C4-2B (cell line): ENCODE data around the gene SLC25A25.

Source experiments
- H3K27ac ChIP-seq: fragments of 450-650 bp; 2 replicates; pipeline ENCODE4 v1.5.1; 2017
- ZFX ChIP-seq: fragments of 450-650 bp; IDR thresholded peaks from 2 replicates; pipeline ENCODE4 v1.6.1; 2017
- TF ChIP-seq, protein P1 (sequence below): fragments of 450-650 bp; conservative IDR thresholded peaks from 2 replicates; pipeline ENCODE4 v1.5.1; 2017; ENCODE audit warnings: mild to moderate bottlenecking

Gene SLC25A25

DNA sequence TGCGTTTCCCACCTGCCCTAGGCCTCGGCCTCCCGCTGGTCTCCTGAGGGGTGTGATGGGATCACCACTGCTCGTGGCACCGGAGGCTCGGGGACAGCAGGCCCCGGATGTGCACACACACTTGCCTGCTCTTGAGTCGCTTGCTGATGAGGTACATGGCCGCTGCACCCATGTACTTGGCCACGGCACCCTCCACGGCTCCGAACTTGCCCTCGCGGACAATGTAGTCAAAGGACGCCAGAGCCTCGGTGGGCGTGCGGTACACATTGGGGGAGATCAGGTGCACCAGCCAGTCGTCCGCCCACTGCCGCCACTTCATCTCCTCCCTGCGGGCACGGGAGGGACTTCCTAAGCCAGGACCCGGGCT lies 54.8 kb downstream of the SLC25A25 start:
- TF ChIP-seq ZFX: no peak
- TF ChIP-seq, protein P1, sequence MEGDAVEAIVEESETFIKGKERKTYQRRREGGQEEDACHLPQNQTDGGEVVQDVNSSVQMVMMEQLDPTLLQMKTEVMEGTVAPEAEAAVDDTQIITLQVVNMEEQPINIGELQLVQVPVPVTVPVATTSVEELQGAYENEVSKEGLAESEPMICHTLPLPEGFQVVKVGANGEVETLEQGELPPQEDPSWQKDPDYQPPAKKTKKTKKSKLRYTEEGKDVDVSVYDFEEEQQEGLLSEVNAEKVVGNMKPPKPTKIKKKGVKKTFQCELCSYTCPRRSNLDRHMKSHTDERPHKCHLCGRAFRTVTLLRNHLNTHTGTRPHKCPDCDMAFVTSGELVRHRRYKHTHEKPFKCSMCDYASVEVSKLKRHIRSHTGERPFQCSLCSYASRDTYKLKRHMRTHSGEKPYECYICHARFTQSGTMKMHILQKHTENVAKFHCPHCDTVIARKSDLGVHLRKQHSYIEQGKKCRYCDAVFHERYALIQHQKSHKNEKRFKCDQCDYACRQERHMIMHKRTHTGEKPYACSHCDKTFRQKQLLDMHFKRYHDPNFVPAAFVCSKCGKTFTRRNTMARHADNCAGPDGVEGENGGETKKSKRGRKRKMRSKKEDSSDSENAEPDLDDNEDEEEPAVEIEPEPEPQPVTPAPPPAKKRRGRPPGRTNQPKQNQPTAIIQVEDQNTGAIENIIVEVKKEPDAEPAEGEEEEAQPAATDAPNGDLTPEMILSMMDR: no peak
- H3K27ac ChIP-seq: no peak overlapping the region

DNA sequence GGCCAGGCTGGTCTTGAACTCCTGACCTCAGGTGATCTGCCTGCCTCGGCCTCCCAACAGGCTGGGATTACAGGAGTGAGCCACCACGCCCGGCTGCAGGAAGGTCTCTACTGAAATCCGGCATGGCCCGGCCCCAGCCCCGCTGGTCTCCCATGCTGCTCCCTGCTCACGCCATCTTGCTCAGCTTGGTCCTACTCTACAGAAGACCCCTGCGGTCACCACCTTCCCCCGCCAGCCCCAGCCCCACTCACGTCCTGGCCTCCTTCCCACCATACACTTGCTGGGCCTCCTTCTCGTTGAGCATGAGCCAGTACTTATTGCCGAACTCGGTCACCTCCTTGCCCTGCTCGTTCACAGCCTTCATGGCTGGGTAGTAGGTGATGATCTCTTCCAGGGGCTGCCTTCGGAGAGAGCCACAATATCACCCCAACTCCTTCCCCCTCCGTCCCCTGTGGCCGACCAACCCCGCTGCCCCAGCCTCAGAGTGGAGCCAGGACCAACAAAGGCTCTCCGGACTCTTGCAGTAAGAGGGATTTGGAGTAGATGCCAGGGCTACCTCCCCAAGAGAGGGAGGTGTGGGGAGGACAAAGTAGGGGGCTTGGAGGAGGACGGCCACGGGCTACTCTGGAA lies 55.5 kb downstream of the SLC25A25 start:
- TF ChIP-seq, protein P1: no peak
- TF ChIP-seq ZFX: no peak
- H3K27ac ChIP-seq: no peak overlapping the region

DNA sequence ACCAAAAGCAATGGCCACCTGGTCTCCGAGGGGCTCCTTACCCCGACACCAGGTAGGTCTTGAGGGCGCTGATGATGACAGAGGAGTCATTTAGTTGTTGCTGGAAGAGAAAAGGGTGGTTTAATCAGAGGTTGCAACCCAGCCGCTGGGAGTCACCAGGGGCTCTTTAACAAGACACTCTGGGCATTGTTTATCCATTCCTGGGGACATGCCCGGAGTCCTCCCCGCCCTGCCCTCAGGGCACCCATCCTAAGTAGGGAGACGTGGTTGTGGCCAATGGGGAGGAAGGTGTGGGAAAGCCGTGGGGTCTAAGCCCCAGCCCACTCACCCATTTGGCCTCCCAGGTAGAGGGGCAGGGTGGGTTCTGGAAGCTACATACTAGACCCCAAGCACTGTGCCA lies 56.4 kb downstream of the SLC25A25 start:
- TF ChIP-seq ZFX: no peak
- TF ChIP-seq, protein P1: no peak
- no peak overlapping the region for H3K27ac ChIP-seq

DNA sequence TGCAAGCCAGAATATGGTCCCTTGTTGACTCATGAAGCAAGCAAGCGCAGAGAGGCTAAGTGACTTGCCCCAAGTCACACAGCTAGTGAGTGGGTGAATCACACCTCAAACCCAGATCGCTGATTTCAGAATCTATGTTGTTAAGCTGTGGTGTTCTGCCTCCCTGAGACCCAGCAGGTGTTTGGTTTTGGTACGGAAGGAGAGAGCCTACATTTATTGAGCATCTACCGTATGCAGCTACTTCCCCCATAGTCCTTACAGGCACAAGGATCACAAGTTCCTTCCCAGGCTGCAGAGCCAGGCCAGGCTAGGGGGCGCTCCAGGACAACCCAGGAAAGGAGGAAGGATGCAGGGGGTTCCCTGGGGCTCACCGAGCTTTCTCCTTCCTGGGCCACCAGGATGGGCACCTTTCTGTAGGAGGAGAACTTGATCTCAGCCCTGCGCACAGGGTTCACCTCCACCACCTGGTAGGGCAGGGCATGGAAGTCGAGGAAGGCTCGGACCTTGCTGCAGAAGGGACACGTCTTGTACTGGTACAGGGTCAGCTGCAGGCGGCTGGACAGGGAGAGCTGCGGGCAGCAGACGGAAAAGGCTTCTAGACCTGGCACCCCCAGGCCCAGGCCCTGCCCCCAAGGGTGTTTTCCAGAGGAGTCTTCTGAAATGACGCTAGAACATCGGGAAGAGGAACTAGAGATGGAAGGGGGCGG lies 57.0 kb downstream of the SLC25A25 start:
- no peak overlapping the region for H3K27ac ChIP-seq
- TF ChIP-seq ZFX: no peak
- TF ChIP-seq, protein P1: peak; percentile 68

DNA sequence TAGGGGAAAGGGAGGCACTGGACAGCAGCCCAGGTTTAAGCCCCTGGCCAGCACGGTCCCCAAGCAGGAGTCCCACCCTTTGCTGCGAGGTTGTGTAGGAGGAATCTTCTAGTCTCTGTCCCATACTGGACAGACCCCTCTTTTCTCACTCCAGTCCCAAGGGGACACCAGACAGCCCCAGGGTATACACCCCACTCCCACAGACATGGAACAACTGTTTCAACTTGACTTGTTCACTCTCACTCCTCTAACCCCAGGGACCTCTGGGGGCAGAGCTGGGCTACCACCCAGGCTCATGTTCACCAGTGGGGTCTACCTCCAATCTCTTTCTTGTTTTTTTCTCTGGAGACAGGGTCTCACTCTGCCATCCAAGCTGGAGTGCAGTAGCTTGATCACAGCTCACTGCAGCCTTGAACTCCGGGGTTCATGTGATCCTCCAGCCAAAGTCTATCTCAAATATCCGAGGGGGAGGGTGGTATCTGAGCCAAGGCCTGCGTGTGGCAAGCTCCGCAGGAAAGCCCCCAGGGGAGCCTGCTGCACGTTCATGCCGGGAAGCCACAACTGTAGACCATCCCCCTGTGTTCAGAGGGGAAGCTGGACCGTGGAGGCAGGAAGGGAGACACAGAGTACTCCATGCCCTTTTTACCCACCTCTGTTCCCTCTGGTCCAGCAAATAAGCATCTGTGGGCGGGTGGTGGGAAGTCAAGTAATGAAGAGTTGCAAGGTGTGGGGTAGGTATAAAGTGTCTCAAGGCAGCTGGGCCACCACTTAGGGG lies 57.7 kb downstream of the SLC25A25 start:
- no peak for TF ChIP-seq ZFX
- TF ChIP-seq, protein P1: no peak
- H3K27ac ChIP-seq: peak overlapping the region; percentile 97; the same call in 1 of the 2 replicates

DNA sequence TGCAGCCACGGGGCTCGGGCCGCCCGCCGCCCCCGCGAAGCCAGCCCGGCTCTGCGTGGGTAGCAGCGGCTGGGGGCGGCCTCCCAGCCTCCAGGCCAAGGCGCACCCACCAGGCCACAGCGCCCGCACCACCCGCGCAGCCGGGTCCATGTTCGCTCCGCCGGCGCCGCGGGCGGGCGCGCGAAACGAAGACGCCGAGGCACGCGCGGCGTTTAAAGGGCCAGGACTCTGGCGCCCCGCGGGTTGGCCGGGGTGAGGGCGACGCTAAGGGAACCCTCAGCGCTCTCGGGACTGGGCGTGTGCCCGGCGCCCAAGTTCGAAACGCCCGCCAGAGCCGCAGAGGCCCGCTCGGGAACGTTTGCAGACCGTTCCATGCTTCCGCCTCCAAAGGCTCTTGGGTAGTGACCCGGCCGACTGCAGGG lies 59.5 kb downstream of the SLC25A25 start, which contains the start of gene PTGES2:
TSS of gene PTGES2 (minus strand) at position 162 of the 422 bp plus-strand sequence. CDS start at position 150, 12 bp downstream.
- peak within 1 kb of the TSS; percentile 97 for H3K27ac ChIP-seq
- TF ChIP-seq, protein P1: no peak
- TF ChIP-seq ZFX: peak; percentile 95; the same call in 1 of the 2 replicates
